ENCODE data around the gene SPTLC3.

The SPTLC3 gene

DNA sequence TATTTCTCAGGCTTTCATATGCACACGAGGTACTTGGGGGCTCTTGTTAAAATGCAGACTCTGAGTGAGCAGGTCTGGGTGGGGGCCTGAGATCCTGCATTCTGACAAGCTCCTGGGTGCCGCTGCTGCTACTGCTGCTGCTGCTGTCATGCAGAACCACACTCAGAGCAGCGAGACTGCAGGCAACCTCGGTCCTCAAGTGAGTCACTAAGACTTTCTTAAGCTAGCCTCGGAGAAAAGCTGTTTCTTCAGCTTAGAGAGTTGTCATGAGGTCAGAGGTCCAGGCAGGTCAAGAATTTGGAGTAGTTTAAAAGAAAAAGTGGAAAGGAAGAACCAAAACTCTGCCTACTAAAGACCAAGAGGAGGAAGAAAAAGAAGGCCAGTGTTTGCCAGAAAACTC, 92.9 kb downstream of the SPTLC3 start:
- no peak for DNase-seq

DNA sequence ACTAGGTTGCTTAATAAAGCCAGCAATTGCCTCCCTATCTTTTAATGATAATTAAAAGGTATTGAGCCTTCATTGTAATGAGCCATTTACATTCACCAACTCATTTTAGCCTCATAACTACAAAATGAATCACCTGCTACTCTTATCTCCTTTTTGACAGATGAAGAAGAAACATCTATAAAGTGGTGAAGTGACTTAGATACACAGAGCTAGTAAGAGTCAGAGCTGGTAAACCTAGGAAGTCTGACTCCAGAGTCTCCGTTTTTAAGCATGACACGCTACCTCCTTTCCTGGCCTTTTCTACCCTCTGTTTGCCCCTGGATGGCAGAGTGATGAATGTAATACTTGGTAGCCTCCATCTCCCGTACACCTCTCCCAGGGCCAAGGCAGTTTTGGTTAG, 93.5 kb downstream of the SPTLC3 start:
- no peak for DNase-seq

DNA sequence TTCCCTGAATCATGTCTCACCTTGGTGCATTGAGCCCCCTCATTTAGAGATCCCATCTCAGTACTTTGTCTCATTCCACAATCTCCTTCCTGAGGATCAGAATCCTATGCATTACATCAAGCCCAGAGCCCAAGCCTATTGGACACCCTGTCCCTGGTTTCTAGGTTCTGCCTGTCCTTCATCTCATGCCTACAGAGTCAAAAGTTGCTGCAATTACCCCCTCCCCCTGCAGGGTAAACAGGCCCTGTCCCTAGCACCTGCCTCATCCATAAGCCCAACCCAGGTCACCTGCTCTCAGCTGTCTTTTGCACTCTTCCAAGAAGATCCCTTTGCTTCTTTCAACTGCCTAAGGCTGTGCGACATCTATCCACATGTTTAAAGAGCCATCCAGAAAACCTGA, 93.9 kb downstream of the SPTLC3 start:
- DNase-seq, result no peak

DNA sequence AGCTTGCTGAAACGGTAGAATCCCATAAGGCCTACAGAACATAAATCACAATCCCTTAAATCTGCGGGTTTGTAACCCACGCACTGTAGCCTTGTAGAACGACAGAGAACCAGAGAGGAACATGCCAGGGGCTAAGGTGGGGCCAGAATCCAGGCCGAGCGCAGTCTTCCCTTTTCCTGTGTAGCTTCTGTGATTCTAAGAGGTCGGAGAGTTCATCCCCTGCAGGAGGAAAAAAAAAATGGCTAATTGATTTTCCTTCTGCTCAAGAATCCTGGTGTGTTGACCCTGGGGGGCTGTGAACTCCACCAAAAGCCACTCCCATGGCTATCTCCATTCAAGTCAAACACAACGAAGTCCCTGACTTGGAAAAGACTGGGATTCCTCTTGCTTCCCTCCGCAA, 96.3 kb downstream of the SPTLC3 start:
- DNase-seq, result no peak

DNA sequence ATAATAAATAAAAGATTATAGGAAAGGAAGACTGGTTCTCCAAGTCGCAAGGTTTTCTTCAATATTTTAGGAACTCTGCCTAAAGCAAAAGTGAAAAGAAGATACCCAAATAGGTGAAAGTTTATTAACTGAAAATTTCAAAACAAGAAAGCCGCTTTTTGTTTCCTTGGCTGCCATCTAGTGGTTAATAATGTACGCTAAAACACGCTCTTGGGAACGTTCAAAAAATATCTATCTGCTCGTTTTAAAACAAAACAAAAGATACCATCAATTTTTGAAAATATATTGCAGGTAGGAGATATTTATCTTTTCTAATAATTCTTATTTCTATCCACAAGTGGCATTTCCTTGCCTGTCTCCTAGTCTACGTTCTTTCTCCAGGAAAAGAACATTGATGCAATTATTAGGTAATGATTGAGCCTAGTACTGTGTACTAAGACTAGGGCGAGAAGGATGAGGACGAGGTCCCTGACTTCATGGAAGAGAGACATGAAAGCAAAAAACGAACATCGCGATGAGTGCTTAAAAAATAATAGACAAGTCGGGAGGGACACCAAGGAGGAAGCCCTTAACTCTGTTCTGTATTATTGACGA, 97.2 kb downstream of the SPTLC3 start:
- DNase-seq, result peak; percentile 44

DNA sequence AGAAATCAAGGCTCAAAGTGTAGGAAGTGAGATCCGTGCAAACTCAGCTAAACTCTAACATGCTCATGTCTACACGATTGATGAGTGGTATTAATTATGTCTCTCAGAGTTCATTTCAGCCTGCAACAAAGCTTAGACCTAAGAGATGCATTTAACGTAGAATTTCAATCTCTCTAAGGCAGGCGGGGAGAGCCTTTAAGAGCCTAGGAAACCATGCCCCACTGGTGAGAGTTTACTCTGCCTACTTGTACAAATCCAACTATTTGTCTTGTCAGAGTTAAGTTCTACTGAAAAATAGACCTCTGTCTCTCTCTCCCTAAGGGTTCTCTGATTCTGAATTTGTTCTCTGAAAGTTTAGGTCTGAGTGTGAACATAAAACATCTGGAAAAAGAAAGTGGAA, 100.9 kb downstream of the SPTLC3 start:
- DNase-seq, result no peak

DNA sequence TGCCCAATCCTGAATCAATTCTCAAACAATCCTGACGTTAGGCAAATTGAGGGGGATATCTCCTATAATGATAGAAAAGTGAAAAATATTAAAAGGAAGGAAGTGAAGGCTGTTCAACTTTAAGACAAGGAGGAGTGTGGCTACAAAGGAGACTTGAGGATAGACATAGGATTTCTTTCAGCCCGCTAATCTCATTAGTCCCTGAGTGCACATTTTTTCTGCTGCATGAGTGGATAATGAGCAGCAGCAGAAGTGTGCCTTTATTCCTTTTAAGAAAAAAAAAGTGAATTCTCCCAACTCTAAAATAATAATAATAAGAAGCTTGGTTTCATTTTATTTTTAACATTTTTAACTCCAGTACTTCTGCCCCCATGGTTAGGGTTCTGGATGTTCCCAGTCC, 102.0 kb downstream of the SPTLC3 start:
- no peak for DNase-seq

DNA sequence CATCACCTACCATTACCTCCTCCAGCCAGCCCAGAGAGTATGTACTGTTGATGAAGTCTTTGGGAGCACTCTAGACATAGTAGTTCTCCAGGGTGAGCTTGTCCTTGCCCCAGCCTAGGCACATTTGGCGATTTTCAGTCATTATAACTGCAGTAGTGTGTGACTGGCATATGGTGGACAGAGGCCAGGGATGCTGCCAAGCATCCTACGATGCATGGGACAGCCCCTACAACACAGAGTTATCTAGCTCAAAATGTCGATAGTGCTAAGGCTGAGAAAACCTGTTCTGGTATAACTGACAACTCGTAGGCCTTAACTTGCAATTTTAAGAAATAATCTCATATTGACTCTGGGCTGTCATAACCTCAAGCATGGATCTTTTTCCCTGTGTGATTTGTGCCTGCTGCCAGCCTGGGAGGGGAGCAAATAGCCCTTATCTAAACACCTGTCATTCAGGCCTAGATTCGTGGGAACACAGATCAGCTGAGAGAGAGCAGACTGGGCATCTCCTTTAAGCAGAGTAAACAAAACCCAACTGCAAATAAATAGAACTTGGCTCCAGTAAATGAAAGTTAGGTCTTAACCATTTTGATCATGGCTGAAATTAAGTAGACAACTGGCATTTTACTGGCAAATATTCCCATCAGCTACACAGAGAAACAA, 102.6 kb downstream of the SPTLC3 start:
- no peak for DNase-seq

DNA sequence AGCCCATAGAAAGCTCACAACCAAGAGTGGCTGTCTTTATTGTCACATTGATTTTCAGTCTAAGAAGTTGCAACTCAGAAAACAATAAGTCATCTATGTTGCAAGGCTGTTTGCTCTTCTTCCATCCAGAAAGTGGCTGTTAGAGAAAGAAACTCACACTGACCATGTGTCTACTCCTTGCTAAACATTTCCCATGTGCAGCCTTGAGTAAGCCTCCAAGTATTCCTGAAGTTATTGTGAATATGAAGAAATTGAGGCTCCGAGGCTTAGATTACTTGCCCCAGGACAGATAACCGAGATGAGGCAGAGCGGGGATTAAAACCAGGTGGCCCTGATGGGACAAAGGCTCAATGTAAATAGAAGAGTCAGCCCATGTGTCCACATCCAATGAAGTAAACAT, 105.0 kb downstream of the SPTLC3 start:
- no peak for DNase-seq

DNA sequence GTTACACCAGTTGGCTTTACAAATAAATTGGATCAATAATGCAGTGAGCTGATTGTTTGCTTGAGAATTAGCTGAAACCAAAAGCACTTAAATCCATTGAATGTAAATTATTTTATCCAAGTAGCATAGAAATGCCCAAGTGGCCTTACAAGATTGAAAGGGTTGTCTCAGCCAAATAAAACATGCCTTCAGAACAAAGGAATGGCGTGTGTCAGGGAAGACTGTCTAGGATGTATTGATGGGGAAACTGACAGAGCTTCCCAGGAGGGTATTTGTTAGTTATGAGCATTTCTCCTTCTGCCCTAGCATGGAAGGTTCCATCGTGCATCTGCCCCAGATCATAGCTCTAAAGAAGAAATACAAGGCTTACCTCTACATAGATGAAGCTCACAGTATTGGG, 108.4 kb downstream of the SPTLC3 start:
- DNase-seq, result no peak

DNA sequence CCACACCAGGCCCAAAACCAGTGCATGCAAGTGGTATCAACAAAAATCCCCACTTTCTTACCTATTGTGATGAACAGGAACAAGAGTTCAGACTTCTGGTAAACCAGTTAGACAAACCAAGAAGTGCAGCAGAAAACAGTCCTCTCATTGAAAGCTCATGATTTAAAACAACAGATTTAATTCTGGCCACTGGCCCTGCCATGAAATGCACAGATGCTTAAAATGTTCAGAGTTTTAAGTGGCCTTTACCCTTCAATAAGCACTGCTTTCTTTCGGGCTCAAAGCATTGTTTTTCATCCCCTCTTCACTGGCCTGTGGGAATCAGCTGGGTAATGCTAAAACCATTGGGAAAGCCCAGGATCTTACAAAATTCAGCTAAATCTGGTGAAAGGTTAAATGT, 109.9 kb downstream of the SPTLC3 start:
- no peak for DNase-seq

DNA sequence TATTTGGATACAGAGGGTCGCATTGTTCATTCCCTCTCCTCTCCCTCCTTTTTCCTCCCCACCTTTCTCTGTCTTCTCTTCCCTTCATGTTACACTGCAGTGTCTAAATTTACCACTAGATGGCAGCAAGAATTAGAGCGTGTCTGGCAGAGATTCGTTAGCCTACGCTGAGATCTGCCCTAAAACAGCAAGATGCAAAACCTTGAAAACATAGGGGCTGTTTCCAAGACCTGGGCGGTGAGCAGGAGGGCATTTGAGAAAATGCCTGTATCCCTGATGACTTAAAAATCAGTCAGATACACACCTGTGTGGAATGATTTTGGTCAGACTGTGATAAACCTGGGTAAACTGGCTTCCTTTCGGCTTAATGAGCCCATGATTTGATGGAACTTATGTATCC, 110.8 kb downstream of the SPTLC3 start:
- peak; percentile 69 for DNase-seq

DNA sequence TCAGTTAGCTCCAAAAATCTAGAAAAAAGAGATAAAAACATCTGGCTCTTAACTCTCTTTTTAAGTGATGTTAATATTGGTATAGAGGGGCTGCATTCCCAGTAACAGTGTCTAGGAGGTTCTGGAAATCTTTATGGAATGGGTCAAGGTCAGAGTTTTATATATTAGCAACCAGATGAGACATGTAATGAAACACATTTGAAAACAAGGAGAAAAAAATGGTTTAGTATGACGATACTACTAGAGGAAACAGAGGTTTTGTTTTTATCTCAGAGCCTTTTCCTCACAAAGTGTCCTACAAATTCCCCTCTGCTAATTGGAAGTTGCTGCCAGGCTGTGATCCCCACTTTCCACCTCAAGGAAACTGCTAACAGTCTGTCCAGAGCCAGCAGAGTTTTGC, 111.7 kb downstream of the SPTLC3 start:
- no peak for DNase-seq

DNA sequence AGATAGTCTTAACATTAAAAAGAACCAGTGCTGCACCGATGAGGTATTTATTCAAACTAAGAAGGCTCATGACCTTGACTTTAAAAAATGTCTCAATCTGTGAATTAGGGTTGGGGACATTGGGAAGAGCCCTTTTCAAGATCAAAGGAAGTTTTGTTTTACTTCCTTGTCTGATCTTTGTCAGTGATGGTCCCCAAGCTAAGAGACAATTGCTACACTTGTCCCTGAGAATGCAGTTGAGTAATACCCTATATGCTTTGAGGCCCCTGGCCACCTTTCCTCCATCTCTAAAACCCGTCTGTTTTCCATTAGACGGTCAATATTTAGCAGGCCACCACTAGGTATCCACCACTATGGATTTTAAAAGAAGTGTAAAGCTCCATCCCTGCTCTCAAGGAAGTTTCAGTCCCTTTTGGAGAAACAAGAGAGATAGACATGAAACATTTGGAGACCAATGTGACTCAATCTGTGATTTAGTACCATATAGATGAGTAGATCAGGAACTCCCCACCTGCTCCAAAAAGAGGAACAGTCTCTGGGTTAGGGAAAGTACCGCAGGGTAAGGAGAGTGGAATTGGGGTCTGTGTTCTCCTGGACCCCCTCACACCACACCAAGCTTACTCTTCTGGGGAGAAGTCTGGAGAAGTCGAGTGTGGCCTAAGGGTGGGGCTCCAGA, 113.2 kb downstream of the SPTLC3 start:
- DNase-seq, result no peak

DNA sequence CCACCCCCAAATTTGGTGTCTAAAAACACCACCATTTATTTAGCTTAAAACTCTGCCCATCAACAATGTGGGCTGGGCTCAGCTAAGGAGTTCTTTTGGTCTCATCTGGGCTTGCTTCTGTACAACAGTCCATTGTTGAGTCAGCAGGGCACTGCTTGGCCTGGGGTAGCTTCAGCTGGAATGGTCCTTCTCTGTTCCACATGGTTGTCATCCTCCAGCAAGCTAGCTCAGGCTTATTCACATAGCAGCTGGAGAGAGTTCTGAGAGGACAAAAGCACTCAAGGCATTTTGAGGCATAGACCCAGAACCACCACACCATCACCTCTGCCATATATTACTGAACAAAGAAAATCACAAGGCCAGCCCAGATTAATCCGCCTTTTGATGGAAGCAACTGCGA, 116.7 kb downstream of the SPTLC3 start:
- DNase-seq, result no peak

DNA sequence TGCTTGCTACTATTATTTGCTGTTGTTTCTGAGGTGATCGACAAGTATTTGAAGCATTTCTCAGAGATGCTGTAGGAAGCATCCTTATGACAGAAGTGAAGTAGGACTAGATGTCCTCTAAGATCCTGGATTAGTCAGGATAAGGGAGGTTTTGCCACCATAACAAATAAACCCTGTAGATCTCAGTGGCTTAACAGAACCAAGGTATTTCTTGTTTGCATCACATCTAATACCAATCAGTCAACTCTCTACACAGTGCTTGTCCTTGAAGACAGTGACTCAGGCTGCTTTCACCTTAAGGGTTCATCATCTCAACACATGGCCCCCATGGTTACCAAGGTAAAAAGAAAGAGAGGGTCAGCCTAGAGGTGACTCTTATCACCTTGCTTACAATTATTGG, 119.4 kb downstream of the SPTLC3 start:
- no peak for DNase-seq

DNA sequence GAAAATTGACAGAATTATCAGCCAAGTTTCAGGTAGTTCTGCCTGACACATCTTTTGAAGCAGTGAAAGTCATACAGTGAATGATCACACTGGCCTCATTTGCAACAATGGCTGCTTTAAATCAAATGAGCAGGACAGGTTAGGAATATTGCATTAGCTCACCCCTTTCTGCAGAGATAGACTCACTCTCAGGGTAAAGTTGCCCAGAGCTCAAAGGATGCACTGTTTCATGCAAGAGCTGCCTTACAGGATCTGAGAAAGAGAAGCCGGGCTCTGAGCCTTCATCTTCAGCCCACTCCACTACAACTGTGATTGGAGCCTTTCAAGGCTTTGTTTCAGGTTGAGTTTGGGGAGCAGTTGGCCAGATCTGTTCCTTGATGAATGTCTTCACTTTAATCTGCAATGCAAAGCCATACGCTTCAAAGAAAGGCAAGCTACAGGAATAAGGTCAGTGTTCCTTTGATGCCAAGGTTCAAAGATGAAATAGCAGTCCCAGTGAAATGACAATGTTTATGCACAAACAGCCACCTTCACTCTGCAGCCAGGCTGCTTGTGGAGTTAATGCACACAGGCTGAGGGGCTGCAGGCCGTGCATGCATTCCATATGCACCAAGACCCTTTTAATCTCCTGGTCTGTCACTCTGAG, 121.4 kb downstream of the SPTLC3 start:
- no peak for DNase-seq

DNA sequence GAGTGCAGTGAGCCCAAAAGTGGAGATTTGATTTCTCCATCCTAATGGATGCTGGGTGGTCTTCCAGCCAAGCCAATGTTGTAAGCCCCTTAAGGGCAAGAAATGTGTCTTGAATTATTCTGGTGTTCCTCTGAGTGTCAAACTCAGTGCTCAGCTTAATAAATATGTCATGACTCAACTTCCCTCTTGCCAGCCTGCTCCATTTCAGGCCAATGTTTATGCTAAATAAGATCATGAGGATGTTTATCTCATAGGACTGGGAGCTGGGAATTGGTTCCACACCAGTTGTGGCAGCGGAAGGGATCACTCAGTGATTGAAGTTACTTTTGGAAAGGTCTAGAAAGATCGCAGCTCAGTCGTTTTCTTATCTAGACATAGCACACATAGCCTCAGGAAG, 121.9 kb downstream of the SPTLC3 start:
- DNase-seq, result no peak

DNA sequence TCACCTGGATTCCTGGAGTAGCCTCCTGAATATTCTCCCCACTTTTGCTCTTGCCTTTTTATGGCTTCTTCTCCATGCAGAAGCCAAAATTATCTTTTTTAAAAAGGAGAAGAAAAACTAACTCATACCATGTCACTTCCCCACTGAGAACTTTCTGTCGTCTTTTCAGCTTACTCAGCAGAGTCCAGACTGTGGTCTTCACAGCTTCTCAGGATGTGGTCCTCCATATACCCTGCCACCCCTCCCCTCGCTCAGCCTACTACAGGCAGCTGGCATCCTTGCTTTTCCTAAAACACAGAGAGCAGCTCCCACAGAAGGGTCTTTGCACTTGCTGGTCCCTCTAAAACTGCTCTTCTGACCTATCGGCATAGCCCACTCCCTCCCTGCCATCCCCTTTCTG, 122.9 kb downstream of the SPTLC3 start:
- no peak for DNase-seq

DNA sequence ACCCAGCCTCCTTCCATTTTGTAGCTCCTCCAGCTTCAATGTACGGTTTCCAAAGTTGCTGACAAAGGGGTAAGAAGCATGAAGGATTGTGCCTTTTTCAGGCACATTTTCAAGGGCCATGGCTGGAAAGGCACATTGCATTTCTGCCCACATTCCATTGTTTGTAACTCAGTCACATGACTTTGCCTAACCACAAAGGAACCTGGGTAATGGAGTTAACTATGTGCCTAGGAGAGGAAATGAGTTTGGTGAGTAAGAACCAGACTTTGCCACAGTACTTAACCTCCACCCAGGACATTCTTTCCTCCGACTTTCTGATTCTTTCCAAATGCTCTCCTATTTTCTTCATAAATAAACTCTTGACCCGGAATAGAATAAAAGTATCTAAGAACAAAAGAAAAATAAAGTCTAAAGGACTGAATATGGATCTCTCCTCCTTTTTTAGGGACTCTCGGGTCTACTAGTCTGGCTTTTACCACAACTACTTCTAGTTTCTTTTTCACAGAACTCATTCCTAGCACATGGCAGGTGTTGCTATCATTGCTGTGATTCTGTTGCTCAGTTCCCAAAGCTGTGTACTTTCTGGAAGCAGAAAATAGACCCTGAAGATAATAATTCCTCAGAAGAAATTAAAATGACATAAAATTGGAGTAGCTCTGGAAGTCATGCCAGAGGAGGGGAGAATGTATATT, 130.8 kb downstream of the SPTLC3 start:
- DNase-seq, result no peak

DNA sequence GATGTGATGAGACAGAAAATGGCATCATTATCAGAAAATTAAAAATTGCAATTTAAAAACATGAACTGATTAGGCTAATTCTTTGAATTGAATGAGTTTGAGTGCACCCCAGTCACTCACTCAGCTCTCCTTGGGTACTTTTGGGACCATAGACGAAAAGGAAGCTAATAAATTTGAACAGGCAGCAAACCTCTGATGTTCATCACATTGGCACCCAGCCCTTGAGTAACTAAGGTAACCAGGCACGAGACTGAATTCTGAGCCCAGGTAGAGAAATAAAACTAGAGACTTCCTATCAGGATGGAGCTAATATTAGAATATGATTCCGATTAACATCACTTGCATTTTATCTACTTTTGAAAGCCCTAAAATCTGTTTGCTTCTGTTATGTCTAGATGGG, 131.4 kb downstream of the SPTLC3 start:
- DNase-seq, result no peak

DNA sequence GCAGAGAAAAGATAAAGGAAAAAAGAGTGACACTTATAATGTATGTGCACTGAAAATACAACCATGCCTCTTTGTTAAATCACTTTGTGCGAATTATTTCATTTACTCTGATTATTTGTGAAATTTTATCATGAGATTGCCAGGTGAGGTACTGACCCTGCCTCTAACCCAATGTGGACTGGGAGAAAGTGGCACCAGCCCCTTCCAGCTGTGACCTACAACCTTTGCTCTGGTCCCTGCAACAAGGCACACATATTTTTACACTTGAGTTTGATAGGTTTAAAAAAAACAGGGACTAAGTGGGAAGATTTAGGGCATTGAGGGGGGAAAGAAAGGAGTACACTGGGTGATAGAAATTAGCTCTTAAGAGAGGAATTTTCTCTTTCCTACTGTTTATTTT, 132.0 kb downstream of the SPTLC3 start:
- DNase-seq, result no peak

DNA sequence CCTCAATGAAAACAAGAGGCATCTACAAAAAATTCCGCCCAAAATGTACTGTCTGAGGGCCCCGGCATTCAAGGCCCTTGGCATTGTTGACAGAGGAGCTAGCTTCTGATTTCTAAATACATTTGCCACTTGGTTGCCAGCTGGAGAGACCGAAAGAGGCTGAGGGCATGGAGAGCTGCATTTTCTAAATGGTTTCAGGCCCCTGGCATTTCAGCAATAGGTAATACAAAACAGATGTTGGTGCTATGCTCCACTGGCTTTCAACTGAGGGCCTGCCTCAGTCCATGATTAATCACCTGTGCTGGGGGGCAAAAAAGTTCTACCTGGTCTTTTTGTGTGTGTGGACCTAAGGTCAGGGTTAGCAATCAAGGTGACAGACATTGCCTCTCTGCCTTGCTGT, 132.8 kb downstream of the SPTLC3 start:
- no peak for DNase-seq

DNA sequence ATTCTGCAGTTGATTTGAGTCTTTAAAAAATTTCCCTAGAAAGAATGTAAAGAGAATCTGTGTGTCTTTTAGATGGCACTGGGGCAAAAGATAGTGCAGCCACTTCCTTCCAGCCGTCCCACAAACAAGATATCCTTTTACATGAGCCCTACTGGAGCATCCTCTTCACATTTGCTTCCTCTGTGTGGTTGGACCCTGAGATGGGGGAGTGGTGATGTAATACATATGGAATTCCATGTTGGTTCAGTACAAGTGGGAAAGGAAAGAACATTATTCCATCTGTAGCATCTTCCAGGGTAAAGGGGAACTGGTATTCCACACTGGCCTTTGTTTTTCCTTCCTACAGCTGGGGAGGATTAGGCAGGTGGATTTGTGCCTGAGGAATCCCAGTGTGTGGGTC, 133.4 kb downstream of the SPTLC3 start:
- no peak for DNase-seq
